Left lung (tissue), 10 donors: ENCODE results near the gene MYOCOS. TPM values are rescaled to one million over a fixed set of nuclear protein-coding genes. Genes with fewer than 3 reads are reported as not detected.

ENCODE experiments used
- ATAC-seq: fragments of 200-7000 bp; cut with Tn5 transposase; one replicate; pipeline ENCODE4 v1.9.1; 2020; ENCODE audit warnings: moderate library complexity
- DNase-seq, 4 donors: peaks; one replicate each; pipeline ENCODE4 v3.0.0-alpha.2; 2013 to 2020
- H3K27ac ChIP-seq, 2 donors: fragments of 200-600 bp; sonication (generic) in 1 of 2; one replicate each; pipeline versions ENCODE4 v1.5.0 to v1.8.0; 2020 to 2021
- H3K27me3 ChIP-seq, 2 donors: fragments of 200-600 bp; sonication (generic) in 1 of 2; one replicate each; pipeline versions ENCODE4 v1.5.0 to v1.8.0; 2020 to 2021
- H3K36me3 ChIP-seq, 2 donors: fragments of 200-600 bp; sonication (generic) in 1 of 2; one replicate each; pipeline versions ENCODE4 v1.5.0 to v1.8.0; 2020 to 2021
- H3K4me1 ChIP-seq, 2 donors: fragments of 200-600 bp; one replicate each; pipeline ENCODE4 v1.8.0; 2021
- H3K4me3 ChIP-seq, 2 donors: fragments of 200-600 bp; sonication (generic) in 1 of 2; one replicate each; pipeline versions ENCODE4 v1.5.0 to v1.8.0; 2020 to 2021; ENCODE audit warnings: mild to moderate bottlenecking in 1 of 2
- H3K9me3 ChIP-seq, 2 donors: fragments of 200-600 bp; sonication (generic) in 1 of 2; one replicate each; pipeline versions ENCODE4 v1.5.0 to v1.8.0; 2020 to 2021
- CTCF ChIP-seq, 2 donors: fragments of 200-600 bp; sonication (generic) in 1 of 2; IDR thresholded peaks; one replicate each; pipeline versions ENCODE4 v1.5.0 to v1.8.0; 2021; ENCODE audit warnings: antibody characterized with exemption in 2 of 2
- intact Hi-C, 2 donors: fragments of 100-400 bp; cut with DNase I; formaldehyde crosslinking; loops; one replicate each; pipeline versions ENCODE4 v1.11.2 to v1.14.2; 2022
- polyA plus RNA-seq, 6 donors: library from polyadenylated mRNA; unstranded; fragments of 120-200 nt; gene quantifications; one replicate each; pipeline ENCODE4 v1.2.1, GENCODE V29; 2013; ENCODE audit not compliant: insufficient read length in 6 of 6
- total RNA-seq, 2 donors: library from RNA; stranded (reverse); fragmentation: NEBNext Ultra II Directional; extraction: Animal tissue kit (Norgen Biotek cat#: 25700); gene quantifications; one replicate each; pipeline ENCODE4 v1.2.1, GENCODE V29; 2021
- donor health status: DM: no; HTN: yes; CAD: no.
- donor health status: DM: no; HTN: no; CAD: no.

The MYOCOS gene
- total and polyA plus RNA-seq, 8 donors: 0.13 to 0.31 (median 0.18) TPM; not detected in 2

- no peak overlapping the region for H3K4me3 ChIP-seq
- DNase-seq: no peak
- ATAC-seq: no peak
- no peaks in the 10 kb centered on the region for H3K4me1 ChIP-seq
- H3K27ac ChIP-seq: no peak overlapping the region
- no peak for TF ChIP-seq CTCF (IDR thresholded peaks at IDR 0.05)
- no peaks in the 10 kb centered on the region for H3K27me3 ChIP-seq
- no peaks in the 10 kb centered on the region for H3K9me3 ChIP-seq
- H3K36me3 ChIP-seq: peaks cover 0 to 100% of the 10 kb centered on the region in 2 donors
- intact Hi-C loops: loop anchor here in 1 of 2 donors (10.0 kb wide), 1 partner anchor 49 kb away; no protein-coding TSS in a partner anchor
Measured at GRCh38 chr1:171583591-171584201, 38.3 kb upstream of the MYOCOS start.

- peaks cover 0 to 100% of the 10 kb centered on the region in 2 donors for H3K36me3 ChIP-seq
- DNase-seq (no peak), ATAC-seq (no peak)
- H3K27me3 ChIP-seq: no peaks in the 10 kb centered on the region
- no peaks in the 10 kb centered on the region for H3K9me3 ChIP-seq
- H3K27ac ChIP-seq: no peak overlapping the region
- intact Hi-C loops: loop anchor here in 1 of 2 donors (10.0 kb wide), 1 partner anchor 51 kb away; no protein-coding TSS in a partner anchor
- TF ChIP-seq CTCF (IDR thresholded peaks at IDR 0.05): no peak
- no peaks in the 10 kb centered on the region for H3K4me1 ChIP-seq
- H3K4me3 ChIP-seq: no peak overlapping the region
Measured at GRCh38 chr1:171585715-171586114, 36.3 kb upstream of the MYOCOS start.

- H3K27ac ChIP-seq: no peak overlapping the region
- H3K4me1 ChIP-seq: no peaks in the 10 kb centered on the region
- H3K36me3 ChIP-seq: peaks cover 0 to 100% of the 10 kb centered on the region in 2 donors
- H3K9me3 ChIP-seq: no peaks in the 10 kb centered on the region
- H3K4me3 ChIP-seq: no peak overlapping the region
- ATAC-seq (no peak), DNase-seq (no peak)
- intact Hi-C loops: loop anchor here in 1 of 2 donors (10.0 kb wide), 1 partner anchor 53 kb away; no protein-coding TSS in a partner anchor
- no peaks in the 10 kb centered on the region for H3K27me3 ChIP-seq
- no peak for TF ChIP-seq CTCF (IDR thresholded peaks at IDR 0.05)
Measured at GRCh38 chr1:171588230-171588629, 33.8 kb upstream of the MYOCOS start.

- Histone ChIP-seq H3K27me3 (no peaks in the 10 kb centered on the region), H3K4me1 (no peaks in the 10 kb centered on the region), H3K9me3 (no peaks in the 10 kb centered on the region), H3K36me3 (peaks cover 0 to 100% of the 10 kb centered on the region in 2 donors), H3K4me3 (no peak overlapping the region), H3K27ac (no peak overlapping the region)
- intact Hi-C loops: no loop called here
- DNase-seq (no peak), ATAC-seq (no peak)
- no peak for TF ChIP-seq CTCF (IDR thresholded peaks at IDR 0.05)
Measured at GRCh38 chr1:171590022-171590421, 32.0 kb upstream of the MYOCOS start.

- no peak overlapping the region for H3K27ac ChIP-seq
- H3K36me3 ChIP-seq: peaks cover 0 to 47% of the 10 kb centered on the region in 2 donors
- no peak for DNase-seq
- no peaks in the 10 kb centered on the region for H3K9me3 ChIP-seq
- H3K27me3 ChIP-seq: no peaks in the 10 kb centered on the region
- intact Hi-C loops: no loop called here
- no peak for ATAC-seq
- no peak for TF ChIP-seq CTCF (IDR thresholded peaks at IDR 0.05)
- H3K4me3 ChIP-seq: no peak overlapping the region
- peaks cover 0 to 24% of the 10 kb centered on the region in 2 donors for H3K4me1 ChIP-seq
Measured at GRCh38 chr1:171595324-171595723, 26.7 kb upstream of the MYOCOS start.
